ENCODE data around the gene ROM1.

DNA sequence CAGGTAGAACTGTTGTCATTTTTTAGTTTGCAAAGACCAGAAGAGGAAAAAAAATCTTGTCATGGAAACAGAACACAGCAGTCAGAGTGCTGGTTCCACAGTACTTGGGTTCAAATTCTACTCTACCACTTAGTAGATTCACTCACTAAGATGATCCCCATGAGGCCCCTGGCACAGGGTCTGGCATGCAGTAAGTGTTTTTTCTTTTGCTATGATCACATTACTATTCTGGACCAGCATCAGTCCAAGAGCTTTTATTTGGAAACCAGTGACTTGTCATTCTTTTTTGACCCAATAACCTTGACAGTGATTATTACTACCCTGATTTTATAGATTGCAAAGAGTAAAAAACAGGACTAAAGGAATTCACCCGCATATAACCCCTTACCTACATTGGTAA is 43.4 kb upstream of the ROM1 start:
- no peak for TF ChIP-seq CTCF (IDR thresholded peaks at IDR 0.05 in 2 of 3, conservative IDR thresholded peaks at IDR 0.05 in 1 of 3; ENCODE audit: borderline replicate concordance in 1 of 3, insufficient read depth in 1 of 3, low read depth in 2 of 3, low read length in 2 of 3)
- no peak for TF ChIP-seq RAD21 (IDR thresholded peaks at IDR 0.05; ENCODE audit: low read depth)
- TF ChIP-seq POLR2A (IDR thresholded peaks at IDR 0.05; ENCODE audit: borderline replicate concordance, extremely low read depth, insufficient read depth, insufficient read length), result no peak
- TF ChIP-seq EZH2phosphoT487 (IDR thresholded peaks at IDR 0.05; ENCODE audit: borderline replicate concordance), result no peak
- no peak for TF ChIP-seq SIN3A (IDR thresholded peaks at IDR 0.05; ENCODE audit: low read depth)
- TF ChIP-seq, protein P1, sequence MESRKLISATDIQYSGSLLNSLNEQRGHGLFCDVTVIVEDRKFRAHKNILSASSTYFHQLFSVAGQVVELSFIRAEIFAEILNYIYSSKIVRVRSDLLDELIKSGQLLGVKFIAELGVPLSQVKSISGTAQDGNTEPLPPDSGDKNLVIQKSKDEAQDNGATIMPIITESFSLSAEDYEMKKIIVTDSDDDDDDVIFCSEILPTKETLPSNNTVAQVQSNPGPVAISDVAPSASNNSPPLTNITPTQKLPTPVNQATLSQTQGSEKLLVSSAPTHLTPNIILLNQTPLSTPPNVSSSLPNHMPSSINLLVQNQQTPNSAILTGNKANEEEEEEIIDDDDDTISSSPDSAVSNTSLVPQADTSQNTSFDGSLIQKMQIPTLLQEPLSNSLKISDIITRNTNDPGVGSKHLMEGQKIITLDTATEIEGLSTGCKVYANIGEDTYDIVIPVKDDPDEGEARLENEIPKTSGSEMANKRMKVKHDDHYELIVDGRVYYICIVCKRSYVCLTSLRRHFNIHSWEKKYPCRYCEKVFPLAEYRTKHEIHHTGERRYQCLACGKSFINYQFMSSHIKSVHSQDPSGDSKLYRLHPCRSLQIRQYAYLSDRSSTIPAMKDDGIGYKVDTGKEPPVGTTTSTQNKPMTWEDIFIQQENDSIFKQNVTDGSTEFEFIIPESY (IDR thresholded peaks at IDR 0.05; ENCODE audit: extremely low read depth, insufficient replicate concordance, low read length), result no peak
- TF ChIP-seq, protein P2, sequence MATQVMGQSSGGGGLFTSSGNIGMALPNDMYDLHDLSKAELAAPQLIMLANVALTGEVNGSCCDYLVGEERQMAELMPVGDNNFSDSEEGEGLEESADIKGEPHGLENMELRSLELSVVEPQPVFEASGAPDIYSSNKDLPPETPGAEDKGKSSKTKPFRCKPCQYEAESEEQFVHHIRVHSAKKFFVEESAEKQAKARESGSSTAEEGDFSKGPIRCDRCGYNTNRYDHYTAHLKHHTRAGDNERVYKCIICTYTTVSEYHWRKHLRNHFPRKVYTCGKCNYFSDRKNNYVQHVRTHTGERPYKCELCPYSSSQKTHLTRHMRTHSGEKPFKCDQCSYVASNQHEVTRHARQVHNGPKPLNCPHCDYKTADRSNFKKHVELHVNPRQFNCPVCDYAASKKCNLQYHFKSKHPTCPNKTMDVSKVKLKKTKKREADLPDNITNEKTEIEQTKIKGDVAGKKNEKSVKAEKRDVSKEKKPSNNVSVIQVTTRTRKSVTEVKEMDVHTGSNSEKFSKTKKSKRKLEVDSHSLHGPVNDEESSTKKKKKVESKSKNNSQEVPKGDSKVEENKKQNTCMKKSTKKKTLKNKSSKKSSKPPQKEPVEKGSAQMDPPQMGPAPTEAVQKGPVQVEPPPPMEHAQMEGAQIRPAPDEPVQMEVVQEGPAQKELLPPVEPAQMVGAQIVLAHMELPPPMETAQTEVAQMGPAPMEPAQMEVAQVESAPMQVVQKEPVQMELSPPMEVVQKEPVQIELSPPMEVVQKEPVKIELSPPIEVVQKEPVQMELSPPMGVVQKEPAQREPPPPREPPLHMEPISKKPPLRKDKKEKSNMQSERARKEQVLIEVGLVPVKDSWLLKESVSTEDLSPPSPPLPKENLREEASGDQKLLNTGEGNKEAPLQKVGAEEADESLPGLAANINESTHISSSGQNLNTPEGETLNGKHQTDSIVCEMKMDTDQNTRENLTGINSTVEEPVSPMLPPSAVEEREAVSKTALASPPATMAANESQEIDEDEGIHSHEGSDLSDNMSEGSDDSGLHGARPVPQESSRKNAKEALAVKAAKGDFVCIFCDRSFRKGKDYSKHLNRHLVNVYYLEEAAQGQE (IDR thresholded peaks at IDR 0.05; ENCODE audit: low read depth), result no peak
- TF ChIP-seq EGR1 (IDR thresholded peaks at IDR 0.05; ENCODE audit: low read depth), result no peak
- TF ChIP-seq ZFX (IDR thresholded peaks at IDR 0.05), result no peak
